ENCODE data around the gene TOMT.

- TF ChIP-seq CTCF (IDR thresholded peaks at IDR 0.05; ENCODE audit: poor library complexity) (no peak), EZH2 (IDR thresholded peaks at IDR 0.05; ENCODE audit: borderline replicate concordance) (no peak)
These were observed 33.4 kb upstream of the TOMT start for GRCh38 chr11:72072348-72072747.

Data from hepatocyte (in vitro differentiated cells).